Urinary bladder (tissue), 4 donors: Measurements from ENCODE around the gene ANKMY2. TPM values are rescaled to one million over a fixed set of nuclear protein-coding genes. Genes with fewer than 3 reads are reported as not detected.

Experiments
- DNase-seq: peaks from one replicate; pipeline ENCODE4 v3.0.0-alpha.2; 2015; ENCODE audit errors: extremely low spot score
- H3K27ac ChIP-seq: one replicate; pipeline ENCODE4 v1.5.1; 2013; ENCODE audit warnings: low read depth, mild to moderate bottlenecking, moderate library complexity
- H3K36me3 ChIP-seq: one replicate; pipeline ENCODE4 v1.6.1; 2013; ENCODE audit warnings: mild to moderate bottlenecking, moderate library complexity; ENCODE audit not compliant: insufficient read depth
- H3K4me1 ChIP-seq: one replicate; pipeline ENCODE4 v1.6.1; 2013; ENCODE audit warnings: mild to moderate bottlenecking, moderate library complexity; ENCODE audit not compliant: insufficient read depth
- H3K4me3 ChIP-seq: one replicate; pipeline ENCODE4 v1.5.1; 2013; ENCODE audit warnings: low read depth, low read length
- WGBS: extraction: QIAGEN DNeasy Blood & Tissue Kit; methylation state at CpG from one replicate; pipeline ENCODE4 v1.1.7; 2013; 5-methylcytosine and 5-hydroxymethylcytosine counted together
- polyA plus RNA-seq: library from polyadenylated mRNA; stranded (reverse); fragments of 200-250 nt; gene quantifications from one replicate; pipeline ENCODE4 v1.2.3, GENCODE V29; 2013
- total RNA-seq: library from RNA; depleted of rRNA; stranded (reverse); fragments of >200 nt; gene quantifications from one replicate; pipeline ENCODE4 v1.2.3, GENCODE V29; 2014
- donor health status: healthy with polysubstance abuse.
- donor health status: healthy.

Gene ANKMY2
- total and polyA plus RNA-seq, 2 donors: 20.6 to 53.1 TPM

GRCh38 chr7:16651396-16652239, 6.1 kb upstream of the ANKMY2 start:
- no peak overlapping the region for H3K27ac ChIP-seq
- WGBS: 45% methylated on average over 9 of the region's 9 CpGs
- no peaks in the 10 kb centered on the region for H3K36me3 ChIP-seq
- DNase-seq: no peak
- H3K4me3 ChIP-seq: no peak overlapping the region
- no peaks in the 10 kb centered on the region for H3K4me1 ChIP-seq

GRCh38 chr7:16650266-16650665, 4.7 kb upstream of the ANKMY2 start:
- no peak overlapping the region for H3K4me3 ChIP-seq
- 81% methylated on average over 2 of the region's 2 CpGs for WGBS
- no peaks in the 10 kb centered on the region for H3K36me3 ChIP-seq
- DNase-seq: no peak
- no peak overlapping the region for H3K27ac ChIP-seq
- no peaks in the 10 kb centered on the region for H3K4me1 ChIP-seq

DNA sequence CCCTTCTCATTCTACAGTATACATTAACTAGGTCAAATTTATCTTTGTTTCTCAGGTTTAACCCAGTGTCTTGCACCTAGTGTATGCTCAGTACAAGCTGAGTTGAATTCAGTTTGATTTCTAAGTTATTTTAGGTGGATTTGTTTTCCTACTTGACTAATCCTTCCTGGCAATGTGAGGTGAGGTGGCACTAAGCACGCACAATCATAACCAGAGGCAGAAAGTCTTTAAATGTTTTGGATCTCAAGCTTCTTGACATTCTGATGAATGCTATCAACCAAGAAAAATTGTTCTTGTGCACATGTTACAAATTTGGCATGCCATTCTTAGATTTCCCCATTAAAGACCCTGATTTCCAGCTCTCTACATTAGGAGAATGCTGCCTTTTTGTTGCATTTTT, 3.6 kb upstream of the ANKMY2 start:
- H3K4me1 ChIP-seq: no peaks in the 10 kb centered on the region
- 84% methylated on average over 1 of the region's 1 CpG for WGBS
- no peak overlapping the region for H3K27ac ChIP-seq
- no peaks in the 10 kb centered on the region for H3K36me3 ChIP-seq
- no peak for DNase-seq
- H3K4me3 ChIP-seq: no peak overlapping the region

GRCh38 chr7:16648551-16648950, 3.0 kb upstream of the ANKMY2 start:
- no peak overlapping the region for H3K4me3 ChIP-seq
- no peaks in the 10 kb centered on the region for H3K4me1 ChIP-seq
- WGBS: 64% methylated on average over 1 of the region's 1 CpG
- DNase-seq: no peak
- H3K27ac ChIP-seq: no peak overlapping the region
- H3K36me3 ChIP-seq: no peaks in the 10 kb centered on the region

- peak overlapping the region; percentile 95 for H3K4me3 ChIP-seq
- H3K27ac ChIP-seq: no peak overlapping the region
- H3K4me1 ChIP-seq: peaks cover 2% of the 10 kb centered on the region
- 36% methylated on average over 2 of the region's 2 CpGs for WGBS
- H3K36me3 ChIP-seq: no peaks in the 10 kb centered on the region
- DNase-seq: no peak
Measured at GRCh38 chr7:16647435-16647960, 1.9 kb upstream of the ANKMY2 start.

DNA sequence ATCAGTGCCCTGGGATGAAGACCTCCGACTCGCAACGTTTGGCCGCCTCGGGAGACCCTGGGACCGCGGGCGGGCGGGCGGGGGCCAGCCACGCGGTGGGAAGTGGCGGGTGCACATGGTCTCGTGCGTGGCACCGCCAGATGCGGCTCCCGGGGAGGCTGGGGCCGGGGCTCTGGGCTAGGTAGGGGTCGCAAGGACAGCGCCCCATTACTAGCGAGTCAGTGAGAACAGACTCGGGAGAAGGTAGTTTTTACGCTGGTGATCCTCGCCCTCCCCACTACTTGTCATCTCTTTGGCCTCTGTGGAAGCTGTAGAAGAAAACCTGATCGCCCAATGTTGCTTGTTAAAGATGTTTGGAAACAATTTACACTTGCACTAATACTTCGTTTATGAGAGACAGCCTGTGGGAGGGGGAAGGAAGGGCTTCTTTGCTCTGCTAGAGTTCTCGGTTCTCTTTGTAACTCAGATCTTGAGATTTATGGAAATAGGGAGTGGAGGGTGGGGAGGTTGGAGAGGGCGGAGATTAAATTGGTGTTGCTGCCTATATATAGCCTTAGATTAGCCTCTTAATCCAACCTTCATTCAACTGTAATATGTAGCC, 1.0 kb upstream of the ANKMY2 start:
- Histone ChIP-seq H3K27ac (peak overlapping the region; percentile 95), H3K4me1 (peaks cover 2% of the 10 kb centered on the region), H3K36me3 (no peaks in the 10 kb centered on the region), H3K4me3 (peak overlapping the region; percentile 95)
- under 1% methylated on average over 29 of the region's 29 CpGs for WGBS
- no peak for DNase-seq

DNA sequence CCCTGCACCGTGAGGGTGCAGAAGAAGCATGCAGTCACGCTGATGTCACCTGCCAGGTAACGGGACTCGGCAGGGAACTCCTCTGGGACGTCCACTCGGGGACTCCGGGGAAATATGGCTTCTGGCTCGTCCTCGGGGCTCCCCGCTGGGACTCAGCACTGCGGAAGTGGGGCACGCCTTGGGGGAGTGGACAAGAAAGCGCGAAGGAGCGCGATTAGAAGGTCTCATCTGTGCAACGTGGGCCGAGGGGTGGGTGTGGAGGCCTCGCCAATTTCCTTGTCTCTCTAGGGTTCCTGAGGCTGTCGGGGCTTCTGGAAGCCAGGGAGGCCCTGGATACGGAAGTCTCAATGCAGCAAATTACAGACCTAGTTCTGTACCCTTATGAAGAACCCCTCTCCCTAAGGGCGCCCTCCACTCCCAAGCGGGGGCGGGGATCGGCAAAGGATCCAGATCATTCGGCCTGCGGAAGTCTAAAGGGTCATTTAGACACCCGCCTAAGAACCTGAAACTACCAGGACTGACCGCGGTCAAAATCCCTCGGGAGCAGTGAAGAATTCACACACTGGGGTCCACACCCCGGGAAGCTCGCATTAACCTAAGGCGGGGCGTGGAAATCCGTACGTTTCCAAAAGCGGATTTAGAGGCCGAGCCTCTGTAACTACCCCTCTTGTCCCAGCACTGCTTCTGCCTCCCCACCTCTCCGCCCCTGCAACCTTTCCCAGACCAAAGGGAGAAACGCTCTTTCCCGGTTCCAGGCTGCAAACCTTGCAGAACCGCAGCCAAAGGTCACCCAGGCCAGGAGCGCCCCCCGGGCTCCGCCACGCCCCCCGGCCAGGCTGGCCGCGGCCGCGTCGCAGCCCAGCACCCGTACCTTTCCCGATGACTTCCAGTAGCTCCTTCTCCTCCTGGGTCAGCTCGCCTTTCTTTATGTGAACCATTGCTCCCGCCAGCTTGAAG, 640 bp downstream of the ANKMY2 start:
- peak overlapping the region; percentile 95 for H3K4me3 ChIP-seq
- no peak for DNase-seq
- H3K4me1 ChIP-seq: peaks cover 2% of the 10 kb centered on the region
- no peaks in the 10 kb centered on the region for H3K36me3 ChIP-seq
- under 1% methylated on average over 57 of the region's 57 CpGs for WGBS
- H3K27ac ChIP-seq: peak overlapping the region; percentile 93

- H3K27ac ChIP-seq: no peak overlapping the region
- 35% methylated on average over 4 of the region's 4 CpGs for WGBS
- no peaks in the 10 kb centered on the region for H3K36me3 ChIP-seq
- peaks cover 2% of the 10 kb centered on the region for H3K4me1 ChIP-seq
- H3K4me3 ChIP-seq: peak overlapping the region; percentile 95
- DNase-seq: no peak
Measured at GRCh38 chr7:16644157-16644556, 1.4 kb downstream of the ANKMY2 start.

- no peak for DNase-seq
- H3K4me1 ChIP-seq: peaks cover 2% of the 10 kb centered on the region
- peaks cover 1% of the 10 kb centered on the region for H3K36me3 ChIP-seq
- no peak overlapping the region for H3K27ac ChIP-seq
- no peak overlapping the region for H3K4me3 ChIP-seq
- 73% methylated on average over 7 of the region's 7 CpGs for WGBS
Measured at GRCh38 chr7:16638282-16639280, 7.0 kb downstream of the ANKMY2 start.

GRCh38 chr7:16637379-16637778, 8.2 kb downstream of the ANKMY2 start:
- 36% methylated on average over 5 of the region's 5 CpGs for WGBS
- DNase-seq: no peak
- Histone ChIP-seq H3K36me3 (peaks cover 1% of the 10 kb centered on the region), H3K27ac (peak overlapping the region; percentile 50), H3K4me1 (no peaks in the 10 kb centered on the region), H3K4me3 (no peak overlapping the region)

- no peak overlapping the region for H3K4me3 ChIP-seq
- peaks cover 1% of the 10 kb centered on the region for H3K36me3 ChIP-seq
- no peaks in the 10 kb centered on the region for H3K4me1 ChIP-seq
- DNase-seq: no peak
- WGBS: 29% methylated on average over 1 of the region's 1 CpG
- no peak overlapping the region for H3K27ac ChIP-seq
Measured at GRCh38 chr7:16636555-16637101, 8.9 kb downstream of the ANKMY2 start.

- H3K4me3 ChIP-seq: no peak overlapping the region
- peak overlapping the region; percentile 6 for H3K27ac ChIP-seq
- no peak for DNase-seq
- peaks cover 1% of the 10 kb centered on the region for H3K36me3 ChIP-seq
- WGBS: 28% methylated on average over 4 of the region's 4 CpGs
- no peaks in the 10 kb centered on the region for H3K4me1 ChIP-seq
Measured at GRCh38 chr7:16634271-16634738, 11.2 kb downstream of the ANKMY2 start.
